Testis (tissue), 3 donors: ENCODE measurements around the gene PAX9. TPM values are rescaled to one million over a fixed set of nuclear protein-coding genes. Genes with fewer than 3 reads are reported as not detected.

Source experiments
- DNase-seq: peaks from one replicate; pipeline ENCODE4 v3.0.0-alpha.2; 2019
- H3K27ac ChIP-seq, 2 donors: fragments of 200-600 bp; sonication (generic); one replicate each; pipeline ENCODE4 v1.5.1; 2019
- H3K27me3 ChIP-seq: fragments of 200-600 bp; sonication (generic); one replicate; pipeline ENCODE4 v1.5.1; 2019
- H3K36me3 ChIP-seq: fragments of 200-600 bp; sonication (generic); one replicate; pipeline ENCODE4 v1.5.1; 2017; ENCODE audit warnings: low read depth; ENCODE audit errors: missing control alignments
- H3K4me1 ChIP-seq: fragments of 200-600 bp; sonication (generic); one replicate; pipeline ENCODE4 v1.5.1; 2019
- H3K4me3 ChIP-seq, 2 donors: fragments of 200-600 bp; sonication (generic); one replicate each; pipeline ENCODE4 v1.5.1; 2017 to 2019
- H3K9me3 ChIP-seq: fragments of 200-600 bp; sonication (generic); one replicate; pipeline ENCODE4 v1.5.1; 2017
- POLR2A ChIP-seq: fragments of 450-650 bp; IDR thresholded peaks from one replicate; pipeline ENCODE4 v1.6.1; 2017; ENCODE audit warnings: antibody characterized with exemption, mild to moderate bottlenecking, moderate library complexity
- WGBS, 2 donors: methylation state at CpG; one replicate each; pipeline ENCODE4 v1.1.5; 2018; 5-methylcytosine and 5-hydroxymethylcytosine counted together
- intact Hi-C: fragments of 100-400 bp; cut with DNase I; formaldehyde crosslinking; loops from one replicate; pipeline ENCODE4 v1.15.1; 2023; ENCODE audit warnings: low total_unique reads
- polyA plus RNA-seq: library from polyadenylated mRNA; stranded (reverse); fragments of 350-450 nt; fragmentation: Illumina TruSeq; extraction: RNeasy Lipid Tissue Mini Kit (QIAGEN cat#74804); gene quantifications from one replicate; pipeline ENCODE4 v1.2.3, GENCODE V29; 2014; ENCODE audit warnings: low read depth, low replicate concordance; ENCODE audit not compliant: insufficient read depth
- total RNA-seq, 2 donors: library from RNA; depleted of rRNA; stranded (reverse); fragments of >200 nt; gene quantifications; one replicate each; pipeline ENCODE4 v1.2.3, GENCODE V29; 2016
- TF ChIP-seq, protein P1 (sequence below), 3 experiments: fragments of 450-650 bp in 2 of 3; fragments of 200-600 bp in 1 of 3; sonication (generic) in 1 of 3; IDR thresholded peaks; one replicate each; pipeline ENCODE4 v1.5.1; 2016 to 2019; ENCODE audit warnings: antibody characterized with exemption in 3 of 3, mild to moderate bottlenecking in 2 of 3, moderate library complexity in 1 of 3

PAX9 gene
- total and polyA plus RNA-seq, 3 donors from 2014 or later = 0.13 to 0.87 (median 0.50) TPM

DNA sequence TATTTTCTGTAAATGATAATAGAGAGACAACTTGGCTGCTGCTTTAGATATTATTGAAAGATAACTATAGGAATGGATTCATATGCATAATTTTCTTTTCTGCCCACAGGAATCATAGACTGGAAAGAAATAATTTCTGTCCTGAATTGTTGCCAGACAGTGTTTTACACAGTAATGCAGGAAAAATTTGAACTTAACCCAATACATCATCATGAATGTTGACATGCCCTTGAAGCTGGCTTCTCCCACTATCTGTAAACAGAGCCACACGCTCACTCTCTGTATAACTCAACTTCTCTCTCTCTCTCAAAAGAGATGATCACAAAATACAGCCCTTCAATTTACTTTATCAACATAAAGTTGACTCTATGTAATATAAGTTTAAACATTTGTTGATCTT lies 56.6 kb downstream of the PAX9 start:
- WGBS, 2 donors = 32 to 43% methylated on average over 1 of the region's 1 CpG
- DNase-seq = no peak

DNA sequence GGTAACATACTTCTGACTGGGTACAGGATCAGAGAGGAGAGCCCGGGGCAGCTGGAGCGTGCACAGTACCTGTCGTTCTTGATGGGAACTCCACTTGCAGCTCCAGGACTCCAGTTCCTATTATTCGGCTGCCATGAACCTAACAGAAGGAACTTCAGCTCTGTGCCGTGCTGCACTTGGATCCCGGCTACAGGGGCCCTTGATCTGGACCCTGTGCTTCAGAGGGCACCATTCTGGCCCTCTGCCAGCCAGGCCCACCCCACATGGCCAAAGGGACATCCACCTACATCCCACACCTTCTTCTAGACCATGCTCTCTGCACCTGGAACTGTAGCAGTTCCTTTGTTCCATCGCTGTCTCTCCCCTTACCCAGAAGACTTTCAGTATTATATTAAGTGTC lies 58.2 kb downstream of the PAX9 start:
- Histone ChIP-seq H3K27ac (no peak overlapping the region), H3K4me3 (no peak overlapping the region), H3K27me3 (no peaks in the 10 kb centered on the region), H3K36me3 (no peaks in the 10 kb centered on the region), H3K4me1 (no peaks in the 10 kb centered on the region), H3K9me3 (no peaks in the 10 kb centered on the region)
- 93 to 96% methylated on average over 7 of the region's 7 CpGs for WGBS, 2 donors
- intact Hi-C loops = no loop called here
- no peak for DNase-seq
- TF ChIP-seq, protein P1, sequence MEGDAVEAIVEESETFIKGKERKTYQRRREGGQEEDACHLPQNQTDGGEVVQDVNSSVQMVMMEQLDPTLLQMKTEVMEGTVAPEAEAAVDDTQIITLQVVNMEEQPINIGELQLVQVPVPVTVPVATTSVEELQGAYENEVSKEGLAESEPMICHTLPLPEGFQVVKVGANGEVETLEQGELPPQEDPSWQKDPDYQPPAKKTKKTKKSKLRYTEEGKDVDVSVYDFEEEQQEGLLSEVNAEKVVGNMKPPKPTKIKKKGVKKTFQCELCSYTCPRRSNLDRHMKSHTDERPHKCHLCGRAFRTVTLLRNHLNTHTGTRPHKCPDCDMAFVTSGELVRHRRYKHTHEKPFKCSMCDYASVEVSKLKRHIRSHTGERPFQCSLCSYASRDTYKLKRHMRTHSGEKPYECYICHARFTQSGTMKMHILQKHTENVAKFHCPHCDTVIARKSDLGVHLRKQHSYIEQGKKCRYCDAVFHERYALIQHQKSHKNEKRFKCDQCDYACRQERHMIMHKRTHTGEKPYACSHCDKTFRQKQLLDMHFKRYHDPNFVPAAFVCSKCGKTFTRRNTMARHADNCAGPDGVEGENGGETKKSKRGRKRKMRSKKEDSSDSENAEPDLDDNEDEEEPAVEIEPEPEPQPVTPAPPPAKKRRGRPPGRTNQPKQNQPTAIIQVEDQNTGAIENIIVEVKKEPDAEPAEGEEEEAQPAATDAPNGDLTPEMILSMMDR (IDR thresholded peaks at IDR 0.05) = no peak
- no peak for TF ChIP-seq POLR2A

More for the DNA sequence above, 56.6 kb downstream of the PAX9 start:
- Histone ChIP-seq H3K27ac (no peak overlapping the region), H3K4me1 (no peaks in the 10 kb centered on the region), H3K4me3 (no peak overlapping the region), H3K36me3 (no peaks in the 10 kb centered on the region), H3K27me3 (no peaks in the 10 kb centered on the region), H3K9me3 (no peaks in the 10 kb centered on the region)
- TF ChIP-seq, protein P1 (IDR thresholded peaks at IDR 0.05) = no peak
- no peak for TF ChIP-seq POLR2A
- intact Hi-C loops = no loop called here

DNA sequence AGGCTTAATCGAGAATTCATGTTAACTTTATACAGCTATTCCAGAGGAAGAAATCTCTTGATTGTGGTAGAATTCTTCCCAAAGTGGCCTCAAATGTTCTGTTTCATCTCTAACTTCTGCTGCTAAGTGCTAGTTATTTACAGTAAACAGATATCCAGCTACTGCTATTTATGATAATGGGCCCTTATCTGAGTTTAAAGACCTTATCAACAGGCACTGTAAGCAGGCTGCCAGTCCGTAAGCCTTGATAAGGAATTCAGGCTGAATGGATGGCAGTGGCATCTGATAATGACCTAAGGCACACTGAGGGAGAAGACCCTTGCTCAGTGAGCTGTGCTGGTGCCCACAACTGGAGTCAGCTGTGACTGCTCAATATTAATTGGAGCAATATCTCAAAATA lies 59.0 kb downstream of the PAX9 start:
- TF ChIP-seq, protein P1 (IDR thresholded peaks at IDR 0.05) = no peak
- TF ChIP-seq POLR2A = no peak
- no peaks in the 10 kb centered on the region for H3K4me1 ChIP-seq
- no peaks in the 10 kb centered on the region for H3K36me3 ChIP-seq
- intact Hi-C loops = no loop called here
- H3K27me3 ChIP-seq = no peaks in the 10 kb centered on the region
- no peak for DNase-seq
- no peaks in the 10 kb centered on the region for H3K9me3 ChIP-seq
- H3K27ac ChIP-seq = no peak overlapping the region
- no peak overlapping the region for H3K4me3 ChIP-seq
- WGBS, 2 donors = 61 to 77% methylated on average over 2 of the region's 2 CpGs

DNA sequence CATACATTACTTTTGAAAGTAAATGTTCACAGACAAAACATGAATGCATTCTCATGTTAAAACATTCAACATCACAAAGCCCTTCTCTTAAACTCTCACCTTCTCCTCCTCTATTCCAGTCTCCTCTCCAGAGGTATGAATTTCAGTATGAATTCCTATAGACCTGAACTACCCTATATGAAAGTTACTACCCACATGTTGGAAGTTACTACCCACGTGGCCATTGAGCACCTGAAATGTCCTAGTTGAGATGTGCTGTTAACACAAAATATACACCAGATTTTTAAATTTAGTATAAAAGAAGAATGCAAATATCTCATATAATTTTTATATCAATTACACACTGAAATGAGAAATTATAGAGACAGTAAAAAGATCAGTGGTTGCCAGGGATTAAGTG lies 60.2 kb downstream of the PAX9 start:
- TF ChIP-seq, protein P1 (IDR thresholded peaks at IDR 0.05) = no peak
- no peak for TF ChIP-seq POLR2A
- H3K9me3 ChIP-seq = no peaks in the 10 kb centered on the region
- intact Hi-C loops = no loop called here
- H3K4me3 ChIP-seq = no peak overlapping the region
- H3K4me1 ChIP-seq = no peaks in the 10 kb centered on the region
- 94 to 97% methylated on average over 1 of the region's 1 CpG for WGBS, 2 donors
- no peaks in the 10 kb centered on the region for H3K36me3 ChIP-seq
- no peak for DNase-seq
- H3K27ac ChIP-seq = no peak overlapping the region
- no peaks in the 10 kb centered on the region for H3K27me3 ChIP-seq

DNA sequence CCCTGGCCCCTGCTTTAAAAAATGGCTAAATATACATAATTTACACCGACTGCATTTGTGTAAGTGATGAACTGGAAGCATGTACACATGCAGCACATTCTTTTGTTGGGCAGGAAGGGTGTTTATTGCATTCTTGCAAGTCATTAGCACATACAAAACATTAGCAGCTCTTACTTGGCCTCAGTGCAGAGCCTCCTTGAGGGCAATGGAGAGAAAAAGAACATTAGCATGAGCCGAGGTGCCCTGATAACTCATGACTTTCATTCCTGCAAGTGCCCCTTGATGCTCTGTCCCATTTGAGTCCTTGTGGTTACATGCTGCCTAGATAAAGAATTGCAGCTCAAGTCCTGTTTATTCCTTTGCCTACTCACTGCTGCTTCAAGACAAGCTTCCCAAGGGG lies 61.9 kb downstream of the PAX9 start:
- Histone ChIP-seq H3K27me3 (no peaks in the 10 kb centered on the region), H3K27ac (no peak overlapping the region), H3K9me3 (no peaks in the 10 kb centered on the region), H3K4me1 (no peaks in the 10 kb centered on the region), H3K4me3 (no peak overlapping the region), H3K36me3 (no peaks in the 10 kb centered on the region)
- TF ChIP-seq POLR2A = no peak
- TF ChIP-seq, protein P1 (IDR thresholded peaks at IDR 0.05) = no peak
- DNase-seq = no peak
- intact Hi-C loops = no loop called here
- WGBS, 2 donors = 60 to 73% methylated on average over 2 of the region's 2 CpGs
